IPS-20b (cell line): ENCODE data around the gene RNF180.
"Not testable (repeated sequence)": the region's sequence is repeated elsewhere in the genome, so short reads cannot be mapped to it uniquely, and the experiment has no call there.

ENCODE experiments used
- H3K27ac ChIP-seq: one replicate; pipeline ENCODE4 v1.5.1; 2013; ENCODE audit warnings: low read length
- H3K27me3 ChIP-seq: 2 replicates; pipeline ENCODE4 v1.6.1; 2013; ENCODE audit warnings: mild to moderate bottlenecking, low read length, inconsistent platforms; ENCODE audit not compliant: insufficient read depth
- H3K36me3 ChIP-seq: 2 replicates; pipeline ENCODE4 v1.6.1; 2013; ENCODE audit warnings: low read depth, mild to moderate bottlenecking, inconsistent platforms, low read length, moderate library complexity; ENCODE audit not compliant: insufficient read depth
- H3K4me1 ChIP-seq: 2 replicates; pipeline ENCODE4 v1.6.1; 2013; ENCODE audit warnings: mild to moderate bottlenecking, control low read depth, inconsistent platforms, low read length, moderate library complexity; ENCODE audit not compliant: insufficient read depth
- H3K4me3 ChIP-seq: 2 replicates; pipeline ENCODE4 v1.5.1; 2013; ENCODE audit warnings: mild to moderate bottlenecking, low read length, inconsistent platforms
- H3K9ac ChIP-seq: 2 replicates; pipeline ENCODE4 v1.6.1; 2013; ENCODE audit warnings: low read depth, mild to moderate bottlenecking, inconsistent platforms, low read length, moderate library complexity
- H3K9me3 ChIP-seq: 2 replicates; pipeline ENCODE4 v1.6.1; 2013; ENCODE audit warnings: mild to moderate bottlenecking, low read depth, low read length, inconsistent platforms; ENCODE audit not compliant: insufficient read depth

Gene RNF180

DNA sequence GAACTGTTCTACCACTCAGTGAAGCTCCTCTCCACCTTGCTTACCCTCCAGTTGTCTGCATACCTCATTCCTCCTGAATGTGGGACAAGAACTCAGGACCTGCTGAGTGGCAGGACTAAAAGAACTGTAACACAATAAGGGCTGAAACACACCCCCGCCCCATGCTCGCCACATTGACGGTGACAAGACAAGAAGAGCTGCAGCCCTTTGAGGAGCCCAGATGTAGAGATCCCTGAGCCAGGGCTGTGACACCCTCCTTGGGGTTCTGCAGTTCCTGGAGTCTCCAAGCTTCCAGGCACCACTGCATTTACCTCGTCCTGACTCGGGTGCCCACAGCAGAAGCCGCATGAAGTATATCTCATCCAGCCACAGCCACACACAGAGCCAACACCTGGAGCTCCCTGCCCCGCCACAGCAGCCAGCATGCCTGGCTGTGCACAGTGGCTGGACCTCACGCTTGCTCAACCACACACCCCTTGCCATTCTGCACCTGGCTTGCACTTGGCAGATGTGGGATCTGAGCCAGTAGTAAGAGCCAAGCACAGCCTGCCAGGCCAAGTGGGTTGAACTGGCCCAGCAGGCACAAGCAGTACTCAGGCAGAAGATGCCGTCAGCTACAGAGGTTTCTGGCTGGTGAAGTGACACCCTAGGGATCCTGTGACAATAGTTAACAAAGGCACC, 166.1 kb downstream of the RNF180 start:
- peaks cover 4% of the 10 kb centered on the region; the same call in 1 of the 2 replicates for H3K4me1 ChIP-seq
- no peaks in the 10 kb centered on the region for H3K27me3 ChIP-seq
- H3K36me3 ChIP-seq = no peaks in the 10 kb centered on the region
- peaks cover 2% of the 10 kb centered on the region; the same call in 1 of the 2 replicates for H3K9me3 ChIP-seq
- no peak overlapping the region for H3K9ac ChIP-seq
- H3K4me3 ChIP-seq = no peak overlapping the region
- H3K27ac ChIP-seq = no peak overlapping the region

DNA sequence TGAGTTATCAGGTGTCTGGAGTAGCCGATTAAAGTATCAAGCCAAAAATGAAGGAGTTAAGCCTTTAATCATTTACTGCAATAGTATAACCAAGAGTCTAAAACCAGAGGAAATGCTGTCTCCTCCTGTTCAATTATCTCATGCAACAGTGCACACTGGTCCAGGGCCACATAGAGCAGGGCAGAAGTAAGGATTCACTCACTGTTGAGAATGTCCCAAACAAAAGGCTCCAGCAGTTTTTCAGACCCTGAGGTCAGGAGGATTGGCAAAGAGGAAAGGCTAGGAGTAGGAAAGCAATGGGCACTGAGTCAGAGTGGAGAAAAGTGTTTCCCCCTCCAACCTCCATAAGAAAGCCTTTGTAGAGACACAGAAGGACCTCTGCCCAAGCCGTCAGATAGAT, 168.2 kb downstream of the RNF180 start:
- no peak overlapping the region for H3K9ac ChIP-seq
- H3K4me3 ChIP-seq = no peak overlapping the region
- H3K9me3 ChIP-seq = no peaks in the 10 kb centered on the region
- H3K27me3 ChIP-seq = no peaks in the 10 kb centered on the region
- H3K36me3 ChIP-seq = no peaks in the 10 kb centered on the region
- H3K4me1 ChIP-seq = peaks cover 4% of the 10 kb centered on the region; the same call in 1 of the 2 replicates
- no peak overlapping the region for H3K27ac ChIP-seq

DNA sequence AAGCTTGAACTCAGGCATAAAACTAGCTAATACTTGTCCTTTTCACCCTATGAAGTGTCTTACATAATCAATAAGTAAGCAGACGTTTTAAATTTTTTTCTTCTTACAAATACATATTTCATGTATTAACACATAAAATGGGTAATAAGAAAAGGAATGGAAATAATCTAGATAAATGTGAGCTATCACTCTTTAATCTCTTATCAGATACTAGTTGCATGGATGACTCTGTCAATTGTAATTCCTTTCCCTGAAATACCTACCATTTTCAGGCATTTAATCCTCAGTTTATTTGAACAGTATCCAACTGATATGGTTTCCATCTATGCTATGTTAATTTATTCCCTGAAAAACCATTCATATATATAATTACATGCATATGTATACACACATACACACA, 174.1 kb downstream of the RNF180 start:
- H3K36me3 ChIP-seq = no peaks in the 10 kb centered on the region
- no peaks in the 10 kb centered on the region for H3K27me3 ChIP-seq

DNA sequence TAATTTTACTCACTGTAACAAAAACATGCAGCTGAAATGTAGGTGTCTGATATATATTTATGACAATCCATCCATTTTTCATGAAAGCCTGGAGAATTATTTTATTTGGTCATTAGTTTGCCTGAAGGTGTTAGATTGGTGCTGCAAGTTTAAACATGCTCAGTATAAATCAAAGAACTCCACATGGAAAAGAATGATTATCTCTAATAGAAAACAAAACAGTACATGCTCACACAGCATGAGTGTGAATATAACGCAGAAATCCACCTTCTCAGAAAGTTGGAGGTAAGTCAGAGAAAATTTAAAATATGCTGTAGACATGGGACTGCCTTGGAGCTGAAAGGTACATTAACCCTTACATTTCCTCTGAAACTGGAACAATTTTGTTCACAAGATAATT, 174.7 kb downstream of the RNF180 start:
- Histone ChIP-seq H3K27ac (no peak overlapping the region), H3K27me3 (no peaks in the 10 kb centered on the region), H3K9me3 (no peaks in the 10 kb centered on the region)

More for the DNA sequence above, 174.1 kb downstream of the RNF180 start:
- Histone ChIP-seq H3K27ac (no peak overlapping the region), H3K4me1 (peaks cover under 1% of the 10 kb centered on the region; the same call in 1 of the 2 replicates), H3K4me3 (no peak overlapping the region), H3K9me3 (no peaks in the 10 kb centered on the region), H3K9ac (no peak overlapping the region)

DNA sequence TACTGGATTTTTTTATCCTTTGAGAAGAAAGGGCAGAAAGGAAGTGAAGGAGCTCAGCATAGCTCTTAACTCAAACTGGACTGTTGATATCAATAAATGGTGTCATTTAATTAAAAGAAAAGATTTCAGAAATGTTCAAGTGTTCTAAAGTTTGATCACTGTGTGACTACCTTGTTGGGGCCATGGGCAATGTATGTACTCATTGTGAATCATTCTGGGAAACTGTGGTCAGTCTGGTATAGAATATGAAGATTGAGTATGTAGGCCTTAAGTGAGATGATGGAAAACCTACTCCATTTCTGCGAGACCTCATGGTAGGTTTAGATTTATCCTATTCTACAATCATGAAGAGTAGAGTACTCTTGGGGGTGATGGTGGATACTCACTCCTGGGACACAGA, 175.7 kb downstream of the RNF180 start:
- no peak overlapping the region for H3K9ac ChIP-seq
- H3K27ac ChIP-seq = no peak overlapping the region
- H3K4me3 ChIP-seq = no peak overlapping the region
- H3K4me1 ChIP-seq = no peaks in the 10 kb centered on the region
- no peaks in the 10 kb centered on the region for H3K27me3 ChIP-seq
- no peaks in the 10 kb centered on the region for H3K9me3 ChIP-seq
- no peaks in the 10 kb centered on the region for H3K36me3 ChIP-seq

More for the DNA sequence above, 174.7 kb downstream of the RNF180 start:
- Histone ChIP-seq H3K4me1 (no peaks in the 10 kb centered on the region), H3K9ac (no peak overlapping the region), H3K36me3 (no peaks in the 10 kb centered on the region), H3K4me3 (no peak overlapping the region)

DNA sequence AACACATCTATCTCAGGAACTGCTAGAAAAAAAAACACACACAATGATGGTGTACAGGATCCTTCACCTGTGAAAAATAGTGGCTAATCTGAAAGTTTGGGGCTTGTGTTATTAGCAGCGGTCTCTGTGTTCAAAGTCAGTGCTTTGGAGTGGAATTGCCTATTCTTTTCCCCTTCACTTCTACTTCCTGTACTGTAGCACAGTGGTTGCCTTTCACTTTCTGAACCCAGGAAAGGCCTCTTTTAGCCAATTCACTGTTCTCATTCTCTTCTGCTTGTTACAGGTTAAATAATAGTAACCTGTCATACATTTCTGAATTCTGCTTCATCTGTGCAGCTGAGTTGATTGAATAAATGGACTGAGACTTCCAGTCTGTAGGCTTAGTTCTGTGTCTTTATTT, 178.9 kb downstream of the RNF180 start:
- Histone ChIP-seq H3K36me3 (no peaks in the 10 kb centered on the region), H3K9ac (no peak overlapping the region), H3K9me3 (no peaks in the 10 kb centered on the region), H3K27ac (no peak overlapping the region), H3K27me3 (no peaks in the 10 kb centered on the region), H3K4me3 (no peak overlapping the region), H3K4me1 (no peaks in the 10 kb centered on the region)

DNA sequence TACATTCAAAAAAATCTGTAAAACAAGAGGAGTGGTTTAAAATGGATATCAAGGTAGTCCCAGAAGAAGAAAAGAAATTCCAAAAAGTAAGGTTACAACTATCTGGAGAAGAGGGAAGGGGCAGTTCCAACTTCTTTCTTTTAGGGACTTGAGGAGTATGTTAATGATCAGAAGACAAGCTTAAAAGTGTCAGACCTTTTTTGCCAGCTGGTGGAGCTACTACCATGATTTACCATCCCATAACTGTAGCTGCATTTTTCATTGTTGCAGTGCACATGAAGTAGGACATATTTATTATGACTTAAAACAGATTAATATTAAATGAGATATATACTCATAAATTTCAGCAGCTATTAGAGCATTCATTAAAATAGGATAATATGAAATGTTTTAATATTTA, 181.7 kb downstream of the RNF180 start:
- Histone ChIP-seq H3K4me1 (no peaks in the 10 kb centered on the region), H3K4me3 (no peak overlapping the region), H3K9me3 (no peaks in the 10 kb centered on the region), H3K27me3 (no peaks in the 10 kb centered on the region), H3K9ac (no peak overlapping the region), H3K36me3 (no peaks in the 10 kb centered on the region), H3K27ac (no peak overlapping the region)

DNA sequence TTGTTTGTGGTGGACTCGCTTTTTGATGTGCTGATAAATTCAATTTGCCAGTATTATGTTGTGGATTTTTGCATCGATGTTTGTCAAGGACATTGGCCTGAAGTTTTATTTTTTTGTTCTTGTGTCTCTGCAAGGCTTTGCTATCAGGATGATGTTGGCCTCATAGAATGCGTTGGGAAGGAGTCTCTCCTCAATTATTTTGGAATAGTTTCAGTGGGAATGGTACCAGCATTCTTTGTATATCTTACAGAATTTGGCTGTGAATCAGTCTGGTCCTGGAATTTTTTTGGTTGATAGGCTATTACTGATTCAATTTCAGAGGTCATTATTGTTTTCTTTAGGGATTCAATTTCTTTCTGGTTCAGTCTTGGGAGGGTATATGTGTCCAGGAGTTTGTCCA, 198.8 kb downstream of the RNF180 start:
- H3K9me3 ChIP-seq = peaks cover 11% of the 10 kb centered on the region
- H3K27ac ChIP-seq = no peak overlapping the region
- no peak overlapping the region for H3K9ac ChIP-seq
- H3K4me3 ChIP-seq = no peak overlapping the region
- no peaks in the 10 kb centered on the region for H3K36me3 ChIP-seq
- no peaks in the 10 kb centered on the region for H3K27me3 ChIP-seq
- H3K4me1 ChIP-seq = no peaks in the 10 kb centered on the region

DNA sequence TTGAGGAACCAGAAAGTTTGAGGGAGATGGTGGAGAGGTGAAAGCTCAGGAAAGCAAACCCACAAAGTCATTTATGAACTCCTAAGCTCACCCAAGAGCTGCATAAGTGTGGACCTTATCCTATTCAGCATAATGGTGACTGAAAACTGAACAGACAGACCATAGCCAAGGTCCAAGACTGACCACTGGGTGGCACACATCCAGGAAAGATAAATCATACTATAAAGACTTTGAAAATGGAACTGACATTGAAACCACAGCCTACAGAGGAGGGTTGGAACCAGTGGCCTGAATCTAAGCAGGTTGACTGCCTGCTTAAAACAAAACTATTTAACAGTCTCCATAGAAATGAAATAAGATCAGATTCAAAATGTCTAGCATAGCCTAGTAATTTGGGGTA, 219.1 kb downstream of the RNF180 start:
- no peaks in the 10 kb centered on the region for H3K9me3 ChIP-seq
- H3K27me3 ChIP-seq = no peaks in the 10 kb centered on the region
- H3K36me3 ChIP-seq = no peaks in the 10 kb centered on the region
- H3K27ac ChIP-seq = no peak overlapping the region
- H3K4me1 ChIP-seq = no peaks in the 10 kb centered on the region
- H3K9ac ChIP-seq = no peak overlapping the region
- H3K4me3 ChIP-seq = no peak overlapping the region

DNA sequence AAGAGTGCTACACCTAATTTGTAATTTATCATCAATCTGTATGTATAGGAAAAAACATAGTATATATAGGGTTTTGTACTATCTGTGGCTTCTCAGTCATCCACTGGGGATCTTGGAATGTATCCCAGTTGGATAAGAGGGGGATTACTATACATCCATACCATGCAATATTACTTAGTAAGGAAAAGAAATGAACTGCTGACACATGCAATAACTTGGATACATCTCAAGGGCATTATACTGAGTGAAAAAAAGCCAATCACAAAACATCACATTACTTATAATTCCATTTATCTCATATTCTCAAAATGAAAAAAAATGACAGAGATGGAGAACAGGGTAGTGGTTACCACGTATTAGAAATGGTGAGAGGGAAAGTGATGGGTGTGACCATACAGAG, 231.9 kb downstream of the RNF180 start:
- Histone ChIP-seq H3K27me3 (no peaks in the 10 kb centered on the region), H3K4me1 (no peaks in the 10 kb centered on the region), H3K36me3 (no peaks in the 10 kb centered on the region), H3K27ac (no peak overlapping the region), H3K9me3 (peaks cover 17% of the 10 kb centered on the region), H3K9ac (no peak overlapping the region), H3K4me3 (no peak overlapping the region)

DNA sequence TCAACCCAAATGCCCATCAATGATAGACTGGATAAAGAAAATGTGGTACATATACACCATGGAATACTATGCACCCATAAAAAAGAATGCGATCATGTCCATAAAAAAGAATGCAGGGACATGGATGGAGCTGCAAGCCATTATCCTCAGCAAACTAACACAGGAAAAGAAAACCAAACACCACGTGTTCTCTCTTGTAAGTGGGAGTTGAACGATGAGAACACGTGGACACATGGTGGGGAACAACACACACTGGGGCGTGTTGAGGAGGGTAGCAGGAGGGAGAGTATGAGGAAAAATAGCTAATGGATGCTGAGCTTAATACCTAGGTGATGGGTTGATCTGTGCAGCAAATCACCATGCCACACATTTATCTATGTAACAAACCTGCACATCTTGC, 233.1 kb downstream of the RNF180 start:
- not testable (repeated sequence) for H3K27ac ChIP-seq, H3K36me3 ChIP-seq, H3K27me3 ChIP-seq

DNA sequence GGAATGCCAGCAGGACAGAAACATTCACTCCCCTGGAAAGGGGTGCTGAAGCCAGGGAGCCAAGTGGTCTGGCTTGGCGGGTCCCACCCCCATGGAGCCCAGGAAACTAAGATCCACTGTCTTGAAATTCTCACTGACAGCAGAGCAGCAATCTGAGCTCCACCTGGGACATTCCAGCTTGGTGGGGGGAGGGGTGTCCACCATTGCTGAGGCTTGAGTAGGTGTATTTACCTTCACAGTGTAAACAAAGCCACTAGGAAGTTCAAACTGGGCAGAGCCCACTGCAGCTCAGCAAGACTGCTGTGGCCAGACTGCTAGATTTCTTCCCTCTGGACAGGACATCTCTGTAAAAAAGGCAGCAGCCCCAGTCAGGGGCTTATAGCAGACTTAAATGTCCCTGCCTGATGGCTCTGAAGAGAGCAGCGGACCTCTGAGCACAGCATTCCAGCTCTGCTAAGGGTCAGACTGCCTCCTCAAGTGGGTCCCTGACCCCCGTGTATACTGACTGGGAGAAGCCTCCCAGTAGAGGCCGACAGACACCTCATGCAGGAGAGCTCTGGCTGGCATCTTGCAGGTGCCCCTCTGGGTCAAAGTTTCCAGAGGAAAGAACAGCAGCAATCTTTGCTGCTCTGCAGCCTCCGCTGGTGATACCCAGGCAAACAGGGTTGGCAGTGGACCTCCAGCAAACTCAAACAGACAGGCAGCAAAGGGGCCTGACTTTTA, 241.6 kb downstream of the RNF180 start:
- not testable (repeated sequence) for H3K4me1 ChIP-seq, H3K4me3 ChIP-seq, H3K27ac ChIP-seq, H3K36me3 ChIP-seq, H3K9me3 ChIP-seq, H3K9ac ChIP-seq, H3K27me3 ChIP-seq

More for the DNA sequence above, 233.1 kb downstream of the RNF180 start:
- H3K9ac ChIP-seq, H3K4me1 ChIP-seq, H3K4me3 ChIP-seq: not testable (repeated sequence)
- H3K9me3 ChIP-seq = peaks cover 15% of the 10 kb centered on the region
